Activated CD8-positive, alpha-beta memory T cell treated with anti-CD3 and anti-CD28 coated beads for 24 hours (primary cell): ENCODE measurements around the gene MYO1C.

Experiments
- DNase-seq: peaks from one replicate; pipeline ENCODE4 v3.0.0-alpha.2; 2020

MYO1C gene

GRCh38 chr17:1505586-1505985, 13.1 kb upstream of the MYO1C start:
- DNase-seq = no peak

- no peak for DNase-seq
Measured at GRCh38 chr17:1504866-1505265, 12.4 kb upstream of the MYO1C start.

GRCh38 chr17:1503699-1504098, 11.2 kb upstream of the MYO1C start:
- no peak for DNase-seq

GRCh38 chr17:1498869-1499268, 6.4 kb upstream of the MYO1C start:
- no peak for DNase-seq

GRCh38 chr17:1498233-1498632, 5.7 kb upstream of the MYO1C start:
- DNase-seq = no peak

GRCh38 chr17:1497831-1498230, 5.3 kb upstream of the MYO1C start:
- no peak for DNase-seq

- DNase-seq = no peak
Measured at GRCh38 chr17:1496869-1497268, 4.4 kb upstream of the MYO1C start.

GRCh38 chr17:1495265-1495989, 2.9 kb upstream of the MYO1C start:
- DNase-seq = no peak

- DNase-seq = no peak
Measured at GRCh38 chr17:1494736-1495253, 2.3 kb upstream of the MYO1C start.

- DNase-seq = no peak
Measured at GRCh38 chr17:1494203-1494602, 1.7 kb upstream of the MYO1C start.

- no peak for DNase-seq
Measured at GRCh38 chr17:1493291-1493980, 950 bp upstream of the MYO1C start.

GRCh38 chr17:1491443-1492248, 840 bp downstream of the MYO1C start:
- peak; percentile 75 for DNase-seq

- peak; percentile 83 for DNase-seq
Measured at GRCh38 chr17:1490643-1491442, 1.6 kb downstream of the MYO1C start.

GRCh38 chr17:1488826-1489270, 3.6 kb downstream of the MYO1C start:
- no peak for DNase-seq

GRCh38 chr17:1487939-1488825, 4.3 kb downstream of the MYO1C start:
- peak; percentile 86 for DNase-seq

GRCh38 chr17:1486802-1487695, 5.4 kb downstream of the MYO1C start:
- DNase-seq = peak; percentile 86

- peak; percentile 82 for DNase-seq
Measured at GRCh38 chr17:1485423-1486376, 6.8 kb downstream of the MYO1C start.

GRCh38 chr17:1484676-1485422, 7.6 kb downstream of the MYO1C start:
- DNase-seq = no peak
